IPS-20b (cell line): ENCODE results near the gene KRTAP19-5.

Experiments
- H3K27ac ChIP-seq: one replicate; pipeline ENCODE4 v1.5.1; 2013; ENCODE audit warnings: low read length
- H3K27me3 ChIP-seq: 2 replicates; pipeline ENCODE4 v1.6.1; 2013; ENCODE audit warnings: mild to moderate bottlenecking, low read length, inconsistent platforms; ENCODE audit not compliant: insufficient read depth
- H3K36me3 ChIP-seq: 2 replicates; pipeline ENCODE4 v1.6.1; 2013; ENCODE audit warnings: low read depth, mild to moderate bottlenecking, inconsistent platforms, low read length, moderate library complexity; ENCODE audit not compliant: insufficient read depth
- H3K4me1 ChIP-seq: 2 replicates; pipeline ENCODE4 v1.6.1; 2013; ENCODE audit warnings: mild to moderate bottlenecking, control low read depth, inconsistent platforms, low read length, moderate library complexity; ENCODE audit not compliant: insufficient read depth
- H3K4me3 ChIP-seq: 2 replicates; pipeline ENCODE4 v1.5.1; 2013; ENCODE audit warnings: mild to moderate bottlenecking, low read length, inconsistent platforms
- H3K9ac ChIP-seq: 2 replicates; pipeline ENCODE4 v1.6.1; 2013; ENCODE audit warnings: low read depth, mild to moderate bottlenecking, inconsistent platforms, low read length, moderate library complexity
- H3K9me3 ChIP-seq: 2 replicates; pipeline ENCODE4 v1.6.1; 2013; ENCODE audit warnings: mild to moderate bottlenecking, low read depth, low read length, inconsistent platforms; ENCODE audit not compliant: insufficient read depth

Gene KRTAP19-5

DNA sequence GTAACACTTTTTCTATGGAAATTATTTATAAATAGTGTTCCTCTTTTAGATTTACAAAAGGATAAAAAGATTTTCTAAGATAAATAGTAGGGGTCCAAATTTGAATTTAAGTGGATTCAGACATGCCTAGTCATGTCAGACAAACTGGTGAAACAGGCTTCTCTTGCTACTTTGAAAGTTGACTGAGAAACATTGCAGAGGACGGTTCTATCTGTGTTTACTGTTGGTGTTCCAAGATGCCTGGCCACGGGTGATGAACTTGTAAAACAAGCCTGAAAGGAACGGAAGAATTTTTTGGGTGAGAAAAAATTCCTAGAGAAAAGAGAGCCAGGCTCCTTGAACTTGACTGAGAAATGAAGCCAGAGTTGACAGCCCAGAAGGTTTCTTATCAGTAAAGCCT lies 23.9 kb downstream of the KRTAP19-5 start:
- no peaks in the 10 kb centered on the region for H3K9me3 ChIP-seq

DNA sequence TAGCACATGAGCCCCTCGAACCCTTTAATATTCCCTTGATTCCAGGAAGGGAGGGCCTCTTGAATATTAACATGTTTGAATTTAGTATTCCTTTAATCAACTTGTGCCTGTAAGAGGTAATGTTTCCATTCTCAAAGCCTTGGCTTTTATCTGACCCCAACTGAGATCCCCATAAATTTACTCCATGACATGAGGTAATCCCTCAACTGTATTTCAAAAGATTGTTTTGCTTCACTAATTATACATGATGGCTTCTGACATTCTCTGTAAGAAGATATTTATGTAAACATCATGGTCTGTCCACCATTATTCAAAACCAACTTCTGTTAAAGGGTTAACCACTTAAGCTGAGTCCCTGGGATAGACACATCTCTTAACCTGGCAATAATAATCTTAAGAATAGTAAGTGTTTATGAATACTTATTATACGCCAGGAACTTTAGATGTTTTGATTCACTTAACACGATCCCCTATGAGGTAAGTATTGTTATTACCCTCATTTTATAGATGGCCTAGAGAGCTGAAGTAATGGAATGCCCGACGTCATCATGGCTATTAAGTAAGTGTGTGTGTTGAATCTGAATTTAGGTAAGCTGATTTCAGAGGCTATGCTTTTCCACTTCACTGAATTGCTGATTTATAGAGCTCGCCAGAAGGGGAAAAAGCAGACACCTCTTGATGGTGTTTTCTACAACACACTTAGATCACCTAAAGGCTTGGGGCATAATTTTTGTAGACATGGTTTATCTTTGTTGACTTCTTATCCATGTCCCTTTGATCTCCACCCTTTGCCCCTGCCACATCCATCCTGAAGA lies 32.8 kb downstream of the KRTAP19-5 start:
- no peak overlapping the region for H3K9ac ChIP-seq
- H3K27ac ChIP-seq, result no peak overlapping the region
- no peaks in the 10 kb centered on the region for H3K9me3 ChIP-seq
- no peak overlapping the region for H3K4me3 ChIP-seq
- H3K36me3 ChIP-seq, result no peaks in the 10 kb centered on the region
- no peaks in the 10 kb centered on the region for H3K4me1 ChIP-seq
- H3K27me3 ChIP-seq, result no peaks in the 10 kb centered on the region

More for the DNA sequence above, 23.9 kb downstream of the KRTAP19-5 start:
- Histone ChIP-seq H3K36me3 (no peaks in the 10 kb centered on the region), H3K27me3 (no peaks in the 10 kb centered on the region), H3K9ac (no peak overlapping the region), H3K27ac (no peak overlapping the region), H3K4me3 (no peak overlapping the region), H3K4me1 (no peaks in the 10 kb centered on the region)

DNA sequence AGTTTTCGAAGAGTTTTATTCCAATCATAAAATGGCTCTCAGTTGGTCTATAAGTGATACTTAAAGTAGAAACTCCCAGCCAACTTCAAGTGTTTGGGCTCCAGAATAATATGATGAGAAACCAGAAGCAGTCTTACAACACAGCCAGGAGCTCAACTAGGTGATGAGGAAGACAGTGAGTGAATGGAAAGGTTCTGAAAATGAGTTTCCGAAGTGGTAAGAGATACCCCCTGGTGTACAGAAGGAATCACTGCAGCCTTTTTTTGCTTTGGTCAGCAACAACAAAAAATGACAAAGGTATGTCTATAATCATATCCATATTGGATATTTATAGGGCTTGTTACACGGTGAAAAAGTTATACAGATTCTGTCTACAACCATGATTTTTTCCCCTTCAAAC lies 38.2 kb downstream of the KRTAP19-5 start:
- no peak overlapping the region for H3K4me3 ChIP-seq
- H3K27me3 ChIP-seq, result no peaks in the 10 kb centered on the region
- no peak overlapping the region for H3K27ac ChIP-seq
- H3K9me3 ChIP-seq, result no peaks in the 10 kb centered on the region
- no peaks in the 10 kb centered on the region for H3K36me3 ChIP-seq
- no peaks in the 10 kb centered on the region for H3K4me1 ChIP-seq
- no peak overlapping the region for H3K9ac ChIP-seq
